GM12892 (cell line): ENCODE measurements around the gene P2RX5.
A peak's percentile ranks its signal among the peaks of the same experiment; 100 is the strongest.

Experiments used
- DNase-seq: peaks from one replicate; pipeline ENCODE4 v3.0.0; 2011; ENCODE audit not compliant: insufficient read length
- FAIRE-seq: peaks from 2 replicates; lab custom pipeline; 2011; peaks lifted over from hg19 to GRCh38; lab: Jason Lieb, UNC
- POLR2A ChIP-seq: IDR thresholded peaks from 2 replicates; pipeline ENCODE4 v1.6.1; 2011; ENCODE audit warnings: low read depth, low read length, control low read depth
- POLR2AphosphoS5 ChIP-seq: IDR thresholded peaks from 2 replicates; pipeline ENCODE4 v1.6.1; 2011; ENCODE audit warnings: low read depth, low read length, control low read depth
- TAF1 ChIP-seq: IDR thresholded peaks from 2 replicates; pipeline ENCODE4 v1.6.1; 2011; ENCODE audit warnings: low read depth, mild to moderate bottlenecking, control low read depth, low read length, borderline replicate concordance

Gene P2RX5

DNA sequence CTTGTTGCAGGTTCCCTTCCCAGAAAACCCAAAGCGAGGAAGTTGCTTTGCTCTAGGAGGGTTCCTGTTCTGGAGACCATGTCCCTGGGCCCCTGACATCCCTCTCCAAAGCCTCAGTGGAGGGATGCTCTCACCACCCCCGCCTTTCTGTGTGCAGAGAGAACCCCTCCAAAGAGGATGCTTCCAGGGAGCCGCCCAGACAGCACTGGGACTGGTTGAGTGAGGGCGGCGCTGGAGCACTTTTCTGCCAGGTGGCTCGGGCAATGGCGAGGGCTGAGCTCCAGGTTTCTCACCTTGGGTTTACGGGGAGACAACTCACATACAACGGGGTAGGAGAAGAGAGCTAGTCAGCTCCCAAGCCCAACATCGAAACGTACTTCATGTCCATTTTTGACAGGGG, 20.1 kb downstream of the P2RX5 start:
- no peak for DNase-seq
- TF ChIP-seq POLR2A (no peak), POLR2AphosphoS5 (no peak), TAF1 (no peak)
- FAIRE-seq: no peak

DNA sequence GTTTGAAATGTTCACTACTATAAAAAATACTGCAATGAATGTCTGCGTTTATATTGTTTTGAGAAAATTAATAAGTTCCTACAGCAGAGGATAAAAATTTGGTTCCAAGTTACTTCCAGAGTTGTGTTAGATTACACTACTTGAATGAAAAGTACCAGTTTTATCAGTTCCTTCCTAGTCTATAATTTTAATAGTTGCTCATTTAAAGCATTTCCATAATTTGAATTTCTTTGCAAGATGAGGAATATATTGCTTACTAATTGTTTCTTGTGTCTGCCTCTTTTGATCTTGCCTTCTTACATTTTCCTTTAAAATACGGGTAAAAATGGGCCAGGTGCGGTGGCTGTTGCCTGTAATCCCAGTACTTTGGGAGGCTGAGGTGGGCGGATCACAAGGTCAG, 23.4 kb downstream of the P2RX5 start:
- FAIRE-seq (no peak), DNase-seq (no peak)
- no peak for TF ChIP-seq TAF1
- no peak for TF ChIP-seq POLR2A
- TF ChIP-seq POLR2AphosphoS5: no peak

DNA sequence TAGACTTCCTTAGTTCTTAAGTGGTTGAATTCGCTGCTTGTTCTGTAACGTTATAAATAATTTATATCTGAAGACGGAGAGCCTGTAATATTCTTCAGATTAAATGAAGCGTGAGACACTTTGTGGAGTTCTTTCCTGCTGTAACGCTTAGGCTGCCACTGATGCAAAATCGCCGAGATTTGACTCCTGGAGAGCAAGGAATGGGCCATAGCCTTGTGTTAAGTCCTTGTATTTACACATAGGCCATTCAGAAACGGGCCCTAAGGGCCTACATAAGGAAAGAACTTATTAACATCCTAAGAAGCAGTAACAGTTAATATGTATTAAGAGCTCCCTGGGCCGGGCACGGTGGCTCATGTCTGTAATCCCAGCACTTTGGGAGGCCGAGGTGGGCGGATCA, 26.4 kb downstream of the P2RX5 start:
- DNase-seq (no peak), FAIRE-seq (peak; percentile 14)
- TF ChIP-seq POLR2A (no peak), POLR2AphosphoS5 (no peak), TAF1 (no peak)

DNA sequence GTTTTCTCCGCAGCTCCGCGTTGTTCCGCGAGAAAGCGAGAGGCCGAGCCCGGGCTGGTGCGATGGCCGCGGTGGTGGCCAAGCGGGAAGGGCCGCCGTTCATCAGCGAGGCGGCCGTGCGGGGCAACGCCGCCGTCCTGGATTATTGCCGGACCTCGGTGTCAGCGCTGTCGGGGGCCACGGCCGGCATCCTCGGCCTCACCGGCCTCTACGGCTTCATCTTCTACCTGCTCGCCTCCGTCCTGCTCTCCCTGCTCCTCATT, 26.9 kb downstream of the P2RX5 start:
- TF ChIP-seq POLR2A (no peak), POLR2AphosphoS5 (no peak), TAF1 (no peak)
- DNase-seq: no peak
- FAIRE-seq: no peak

DNA sequence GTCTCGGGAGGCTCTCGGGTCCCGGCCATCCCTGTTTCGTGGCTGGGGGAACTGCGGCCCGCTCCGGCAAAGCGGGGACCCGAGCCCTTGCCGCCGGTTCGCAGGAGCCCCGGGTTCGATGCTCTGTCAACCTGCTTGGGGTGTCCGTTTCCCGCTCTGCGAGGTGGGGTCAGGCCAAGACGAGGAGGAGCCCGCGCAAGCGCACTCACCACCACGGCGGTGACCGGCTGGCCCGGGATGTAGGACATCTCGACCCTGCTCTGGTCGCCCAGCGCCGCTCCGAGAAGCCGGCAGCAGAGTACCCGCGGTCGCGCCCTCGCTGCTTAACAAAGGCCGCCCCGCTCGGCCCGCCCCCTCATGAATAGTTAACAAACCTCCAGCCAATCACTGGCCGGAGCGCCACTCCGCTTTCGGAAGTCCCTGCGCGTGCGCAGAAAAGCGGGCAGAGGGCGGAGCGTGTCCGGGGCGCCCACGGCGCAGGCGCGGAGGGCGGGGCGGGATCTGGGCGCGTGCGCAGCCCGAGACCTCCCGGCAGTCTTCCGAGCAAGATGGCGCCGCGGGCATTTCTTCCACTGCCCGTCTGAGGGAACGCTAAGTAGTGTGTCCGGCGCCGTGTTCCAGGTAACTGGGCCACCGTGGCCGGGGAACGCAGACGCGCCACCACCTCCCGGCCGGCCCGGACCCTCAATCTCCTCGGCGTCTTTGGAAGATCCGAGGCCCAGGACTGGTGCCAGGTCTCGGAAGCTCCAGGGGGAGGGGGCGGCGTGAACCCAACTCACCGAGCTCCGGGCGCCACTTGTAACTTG, 27.5 kb downstream of the P2RX5 start, which contains the start of the genes EMC6 and TAX1BP3:
TSS of gene EMC6 (plus strand) at position 534 of the 806 bp plus-strand sequence. CDS start 335 bp downstream, outside the sequence.
TSS of gene TAX1BP3 (minus strand) at position 300 of the 806 bp plus-strand sequence. CDS start at position 248, 52 bp downstream.
- FAIRE-seq (peak; percentile 99), DNase-seq (peak; percentile 100)
- peak; percentile 86 for TF ChIP-seq POLR2AphosphoS5
- peak; percentile 92 for TF ChIP-seq POLR2A
- peak; percentile 99 for TF ChIP-seq TAF1

DNA sequence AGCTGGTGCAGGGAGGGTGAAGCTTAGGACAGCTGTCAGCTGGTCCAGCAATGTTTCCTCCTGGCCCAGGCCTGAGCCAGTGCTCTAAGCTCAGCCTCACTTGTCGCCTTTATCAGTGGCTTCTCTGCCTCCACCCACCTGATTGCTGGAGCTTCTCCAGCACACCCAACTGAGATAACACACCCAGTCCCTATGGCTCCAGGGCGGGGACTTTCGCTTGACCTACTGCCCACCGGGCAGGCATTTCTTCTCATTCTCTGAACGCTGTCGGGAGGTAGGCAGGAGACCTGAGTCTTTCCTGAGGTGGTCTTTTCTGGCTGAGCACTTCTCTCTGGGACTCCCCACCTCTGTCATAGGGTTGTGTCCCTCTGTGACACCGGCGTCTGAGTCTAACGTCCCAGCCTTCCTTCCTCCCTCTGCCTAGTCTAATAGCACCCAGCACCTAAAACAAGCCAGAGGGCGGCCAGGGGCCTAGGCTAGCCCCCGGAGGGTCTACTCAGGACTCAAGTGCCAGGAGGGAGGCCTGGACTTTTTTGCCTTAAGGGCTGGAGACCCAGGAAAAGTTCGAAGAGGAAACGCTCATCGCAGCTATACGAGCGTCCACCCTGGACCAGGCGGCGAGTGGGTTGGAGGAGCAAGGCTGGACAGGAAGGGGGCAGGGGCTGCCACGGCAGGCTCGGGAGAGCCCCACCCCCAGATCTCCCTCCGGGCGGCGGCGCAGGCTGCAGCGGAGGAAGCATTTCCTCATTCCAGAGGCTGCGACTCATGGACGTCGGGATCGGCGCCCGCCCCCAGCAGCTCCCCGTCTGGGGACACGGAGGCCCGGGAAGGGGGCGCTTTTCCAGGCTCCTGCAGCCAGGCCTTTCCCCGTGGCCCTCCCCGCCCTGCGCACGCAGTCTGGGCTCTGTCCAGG, 28.3 kb downstream of the P2RX5 start:
- DNase-seq: no peak
- TF ChIP-seq POLR2AphosphoS5 (no peak), POLR2A (no peak), TAF1 (no peak)
- FAIRE-seq: no peak

DNA sequence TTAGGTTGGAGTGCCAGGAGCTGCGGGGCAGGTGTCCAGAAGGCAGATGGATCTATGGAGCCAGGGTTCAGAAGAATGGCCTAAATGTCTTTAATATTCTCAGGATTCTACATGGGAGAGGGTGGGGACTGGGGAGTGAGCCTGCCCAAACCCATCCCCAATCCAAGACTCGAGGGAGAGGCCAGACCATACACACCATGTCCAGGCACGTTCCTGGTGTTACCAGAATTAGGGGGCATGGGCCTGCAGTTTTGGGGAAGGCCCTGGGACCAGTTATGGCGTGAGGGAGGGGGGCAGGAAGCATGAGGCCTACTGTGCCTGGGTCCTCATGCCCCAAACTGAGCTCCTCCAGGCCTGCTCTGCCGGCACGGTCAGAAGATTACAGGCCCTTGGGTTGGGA, 29.4 kb downstream of the P2RX5 start:
- TF ChIP-seq POLR2A (no peak), TAF1 (no peak), POLR2AphosphoS5 (no peak)
- no peak for DNase-seq
- no peak for FAIRE-seq

DNA sequence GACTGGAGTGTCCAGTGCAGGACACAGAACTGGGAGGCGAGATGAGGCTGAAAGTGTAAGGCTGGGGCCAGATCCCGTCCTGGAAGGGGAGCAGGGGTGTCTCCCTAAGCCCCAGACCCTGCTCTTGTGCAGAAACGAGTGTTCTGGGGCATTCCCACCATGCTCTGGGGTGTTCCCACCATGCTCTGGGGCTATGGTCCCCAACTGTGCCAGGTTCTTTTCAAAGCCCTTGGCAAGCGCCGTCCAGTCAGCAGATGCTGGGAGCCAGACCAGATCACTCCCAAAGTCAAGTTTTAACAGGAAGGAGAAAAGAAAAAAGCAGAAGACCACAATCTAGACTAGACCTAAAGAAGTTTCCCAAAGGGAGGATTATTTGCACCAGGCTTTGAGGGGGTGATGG, 30.1 kb downstream of the P2RX5 start:
- FAIRE-seq: no peak
- no peak for TF ChIP-seq TAF1
- no peak for DNase-seq

DNA sequence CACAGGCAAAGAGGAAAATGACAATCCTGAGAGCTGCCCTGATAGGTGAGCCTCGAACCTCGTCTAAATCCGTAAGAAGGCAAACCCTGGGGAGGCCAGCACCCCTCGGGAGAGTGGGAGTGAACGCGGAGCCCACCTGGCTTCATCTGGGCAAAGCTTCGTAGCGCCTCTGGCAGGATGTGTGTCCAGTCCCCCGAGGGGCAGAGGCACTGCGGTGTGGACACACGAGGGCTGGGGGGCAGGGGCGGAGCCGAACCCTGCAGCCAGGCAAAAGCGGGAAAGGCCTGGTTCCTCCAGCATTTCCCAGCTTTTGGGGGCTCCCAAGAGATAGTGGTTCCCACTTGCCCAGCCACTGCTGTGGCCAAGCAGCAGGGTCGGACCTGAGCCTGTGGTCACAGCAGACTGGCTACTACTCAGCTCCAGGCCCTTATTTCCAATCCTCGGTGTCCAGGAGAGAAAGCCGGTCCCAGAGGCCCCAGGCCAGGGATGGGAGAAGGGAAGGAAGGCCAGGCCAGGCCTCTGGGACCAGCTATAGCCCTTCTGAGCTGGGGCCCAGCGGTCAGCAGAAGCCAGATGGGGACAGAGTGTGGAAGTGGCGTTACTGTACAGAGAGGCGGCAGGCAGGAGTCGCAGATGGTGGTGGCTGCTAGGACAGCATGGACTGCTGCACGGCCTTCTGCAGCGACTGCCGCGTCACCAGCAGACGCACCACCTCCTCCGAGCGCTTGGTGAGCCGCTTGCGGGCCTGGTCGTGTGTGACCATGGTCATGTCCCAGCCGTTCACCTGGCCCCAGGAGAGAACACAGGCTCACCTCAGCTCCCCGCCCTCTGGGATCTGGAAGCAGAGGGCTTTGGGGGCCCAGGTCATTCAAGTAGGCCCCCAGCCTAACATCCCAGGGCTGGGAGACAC, 32.6 kb downstream of the P2RX5 start:
- DNase-seq (no peak), FAIRE-seq (no peak)
- TF ChIP-seq TAF1 (no peak), POLR2A (no peak), POLR2AphosphoS5 (no peak)

DNA sequence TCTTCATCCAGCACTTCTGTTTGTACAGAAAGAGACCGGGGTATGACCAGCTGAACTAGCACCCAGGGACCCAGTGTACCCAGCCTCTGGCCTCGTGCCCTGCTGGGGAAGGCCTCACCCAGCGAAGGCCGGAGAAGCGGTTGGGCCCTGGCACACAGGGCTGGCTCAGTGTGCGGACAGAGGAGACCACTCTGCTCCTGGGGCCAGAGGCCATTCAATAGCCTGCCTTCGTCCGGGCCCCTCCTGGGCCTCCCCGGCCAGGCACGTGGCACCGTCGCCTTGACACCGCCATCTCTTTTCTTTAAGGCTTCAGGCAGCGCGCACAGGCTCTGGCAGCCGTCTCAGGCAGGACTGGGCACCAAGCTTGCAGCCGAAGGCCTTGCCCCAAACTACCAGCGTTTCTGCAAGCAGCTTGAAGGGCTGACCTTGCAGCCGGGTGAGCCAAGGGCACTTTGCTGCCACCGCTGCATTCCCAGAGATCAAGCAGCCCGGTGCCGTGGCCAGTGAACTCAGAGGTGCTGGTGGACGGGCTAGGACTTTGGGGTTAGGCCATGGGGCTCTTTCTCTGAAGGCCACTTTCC, 35.6 kb downstream of the P2RX5 start:
- FAIRE-seq (no peak), DNase-seq (no peak)
- TF ChIP-seq POLR2A (no peak), TAF1 (no peak), POLR2AphosphoS5 (no peak)

DNA sequence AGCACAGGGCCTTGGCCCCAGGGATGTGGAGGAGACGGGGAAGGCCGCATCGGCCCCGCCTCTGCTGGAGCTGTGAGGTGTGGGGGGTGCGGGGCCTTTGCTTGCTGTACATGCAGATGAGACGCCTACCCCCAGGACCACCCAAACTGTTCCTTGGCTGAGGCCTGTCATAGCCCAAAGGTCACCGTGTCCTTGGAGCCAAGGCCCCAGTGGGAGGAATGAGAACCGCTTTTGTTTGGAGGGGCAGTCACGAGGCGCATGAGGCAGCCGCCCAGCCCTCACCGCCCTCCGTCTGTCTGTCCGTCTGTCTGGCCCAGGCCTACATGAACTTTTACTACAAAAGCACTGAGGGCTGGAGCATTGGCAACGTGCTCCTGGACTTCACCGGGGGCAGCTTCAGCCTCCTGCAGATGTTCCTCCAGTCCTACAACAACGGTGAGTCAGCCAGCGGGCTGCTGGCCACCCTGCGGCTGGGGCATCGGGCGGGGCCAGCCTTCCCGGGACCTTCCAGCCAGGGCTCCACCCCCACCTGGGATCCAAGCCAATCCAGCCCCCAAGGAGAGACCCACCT, 36.3 kb downstream of the P2RX5 start:
- no peak for TF ChIP-seq POLR2A
- no peak for TF ChIP-seq TAF1
- no peak for TF ChIP-seq POLR2AphosphoS5
- no peak for DNase-seq
- no peak for FAIRE-seq
